ENCODE data around the gene CLUH. TPM values are rescaled to one million over a fixed set of nuclear protein-coding genes. Genes with fewer than 3 reads are reported as not detected.
"Not testable (repeated sequence)": the region's sequence is repeated elsewhere in the genome, so short reads cannot be mapped to it uniquely, and the experiment has no call there.

Gene CLUH
- total RNA-seq, 1 donor from 2014 or later, result 18.3 TPM

GRCh38 chr17:2688351-2689342 lies 22.9 kb downstream of the CLUH start:
- DNase-seq (ENCODE audit: low spot score), result no peak

- DNase-seq (ENCODE audit: low spot score), result no peak
These were observed 24.5 kb downstream of the CLUH start for GRCh38 chr17:2687074-2687418.

GRCh38 chr17:2685696-2686095 lies 25.9 kb downstream of the CLUH start:
- no peak for DNase-seq (ENCODE audit: low spot score)

GRCh38 chr17:2684549-2684948 lies 27.0 kb downstream of the CLUH start:
- no peak for DNase-seq (ENCODE audit: low spot score)

GRCh38 chr17:2683912-2684311 lies 27.7 kb downstream of the CLUH start:
- DNase-seq (ENCODE audit: low spot score), result no peak

- DNase-seq (ENCODE audit: low spot score), result no peak
These were observed 29.2 kb downstream of the CLUH start for GRCh38 chr17:2682176-2682938.

- no peak for DNase-seq (ENCODE audit: low spot score)
These were observed 29.9 kb downstream of the CLUH start for GRCh38 chr17:2681650-2682049.

- DNase-seq (ENCODE audit: low spot score), result no peak
These were observed 30.6 kb downstream of the CLUH start for GRCh38 chr17:2680961-2681360.

GRCh38 chr17:2679247-2679646 lies 32.3 kb downstream of the CLUH start:
- not testable (repeated sequence) for DNase-seq (ENCODE audit: low spot score)

GRCh38 chr17:2672026-2672425 lies 39.5 kb downstream of the CLUH start:
- DNase-seq (ENCODE audit: low spot score), result no peak

- DNase-seq (ENCODE audit: low spot score), result not testable (repeated sequence)
These were observed 51.2 kb downstream of the CLUH start for GRCh38 chr17:2660410-2660809.

GRCh38 chr17:2659337-2659736 lies 52.2 kb downstream of the CLUH start:
- not testable (repeated sequence) for DNase-seq (ENCODE audit: low spot score)

- DNase-seq (ENCODE audit: low spot score), result no peak
These were observed 55.3 kb downstream of the CLUH start for GRCh38 chr17:2656283-2656682.

GRCh38 chr17:2655546-2655945 lies 56.0 kb downstream of the CLUH start:
- no peak for DNase-seq (ENCODE audit: low spot score)

GRCh38 chr17:2652911-2653310 lies 58.7 kb downstream of the CLUH start:
- DNase-seq (ENCODE audit: low spot score), result not testable (repeated sequence)

- no peak for DNase-seq (ENCODE audit: low spot score)
These were observed 62.4 kb downstream of the CLUH start for GRCh38 chr17:2649191-2649590.

- no peak for DNase-seq (ENCODE audit: low spot score)
These were observed 63.6 kb downstream of the CLUH start for GRCh38 chr17:2647957-2648356.

- no peak for DNase-seq (ENCODE audit: low spot score)
These were observed 66.6 kb downstream of the CLUH start for GRCh38 chr17:2644971-2645370.

Data from umbilical cord (tissue), 2 donors.